ENCODE data around the gene PRX. TPM values are rescaled to one million over a fixed set of nuclear protein-coding genes. Genes with fewer than 3 reads are reported as not detected.

PRX gene
- total and polyA plus RNA-seq, 3 donors from 2014 or later, result 3.6 to 5.1 (median 4.9) TPM

GRCh38 chr19:40392123-40392522 lies 21.1 kb downstream of the PRX start:
- Histone ChIP-seq H3K27ac (no peak overlapping the region), H3K27me3 (no peaks in the 10 kb centered on the region), H3K9me3 (no peaks in the 10 kb centered on the region), H3K4me1 (peaks cover 10% of the 10 kb centered on the region), H3K36me3 (ENCODE audit: low read depth, missing control alignments) (no peaks in the 10 kb centered on the region), H3K4me3 (no peak overlapping the region)
- intact Hi-C loops (cut with DNase I; ENCODE audit: low total_unique reads), result no loop called here
- WGBS, 2 donors, result 70 to 78% methylated on average over 8 of the region's 8 CpGs
- no peak for DNase-seq
- TF ChIP-seq CTCF (IDR thresholded peaks at IDR 0.05), result no peak
- no peak for TF ChIP-seq POLR2A (IDR thresholded peaks at IDR 0.05)

- intact Hi-C loops (cut with DNase I; ENCODE audit: low total_unique reads), result no loop called here
- 89 to 90% methylated on average over 10 of the region's 10 CpGs for WGBS, 2 donors
Observed at GRCh38 chr19:40390084-40390742, 23.0 kb downstream of the PRX start, which contains the start of gene HIPK4. HIPK4 (minus strand) TSS chr19:40390181; CDS start chr19:40389902, 279 bp downstream.

GRCh38 chr19:40389404-40390083 lies 23.6 kb downstream of the PRX start:
- intact Hi-C loops (cut with DNase I; ENCODE audit: low total_unique reads), result no loop called here
- Histone ChIP-seq H3K9me3 (no peaks in the 10 kb centered on the region), H3K4me3 (no peak overlapping the region), H3K4me1 (peaks cover 10% of the 10 kb centered on the region), H3K27ac (no peak overlapping the region), H3K27me3 (no peaks in the 10 kb centered on the region), H3K36me3 (ENCODE audit: low read depth, missing control alignments) (no peaks in the 10 kb centered on the region)
- TF ChIP-seq POLR2A (IDR thresholded peaks at IDR 0.05), result no peak
- TF ChIP-seq CTCF (IDR thresholded peaks at IDR 0.05), result no peak
- WGBS, 2 donors, result 93 to 96% methylated on average over 25 to 33 of the region's 33 CpGs
- no peak for DNase-seq

More at GRCh38 chr19:40390084-40390742, 23.0 kb downstream of the PRX start, which contains the start of gene HIPK4:
- Histone ChIP-seq H3K4me1 (peaks cover 10% of the 10 kb centered on the region), H3K27ac (no peak within 1 kb of the TSS), H3K27me3 (no peaks in the 10 kb centered on the region), H3K4me3 (no peak within 1 kb of the TSS), H3K9me3 (no peaks in the 10 kb centered on the region), H3K36me3 (ENCODE audit: low read depth, missing control alignments) (no peaks in the 10 kb centered on the region)
- no peak for TF ChIP-seq POLR2A (IDR thresholded peaks at IDR 0.05)
- DNase-seq, result no peak

GRCh38 chr19:40388481-40388880 lies 24.7 kb downstream of the PRX start:
- peaks cover 6% of the 10 kb centered on the region for H3K4me1 ChIP-seq
- no peak overlapping the region for H3K4me3 ChIP-seq
- H3K36me3 ChIP-seq (ENCODE audit: low read depth, missing control alignments), result no peaks in the 10 kb centered on the region
- H3K9me3 ChIP-seq, result no peaks in the 10 kb centered on the region
- 82 to 83% methylated on average over 3 of the region's 3 CpGs for WGBS, 2 donors
- no peak overlapping the region for H3K27ac ChIP-seq
- TF ChIP-seq CTCF (IDR thresholded peaks at IDR 0.05), result no peak
- no peak for TF ChIP-seq POLR2A (IDR thresholded peaks at IDR 0.05)
- DNase-seq, result no peak
- no peaks in the 10 kb centered on the region for H3K27me3 ChIP-seq
- intact Hi-C loops (cut with DNase I; ENCODE audit: low total_unique reads), result no loop called here

GRCh38 chr19:40387155-40387554 lies 26.0 kb downstream of the PRX start:
- no peaks in the 10 kb centered on the region for H3K9me3 ChIP-seq
- H3K4me3 ChIP-seq, result no peak overlapping the region
- DNase-seq, result no peak
- H3K27ac ChIP-seq, result no peak overlapping the region
- TF ChIP-seq CTCF (IDR thresholded peaks at IDR 0.05) (no peak), POLR2A (IDR thresholded peaks at IDR 0.05) (no peak)
- intact Hi-C loops (cut with DNase I; ENCODE audit: low total_unique reads), result no loop called here
- 96 to 99% methylated on average over 10 of the region's 10 CpGs for WGBS, 2 donors
- no peaks in the 10 kb centered on the region for H3K27me3 ChIP-seq
- no peaks in the 10 kb centered on the region for H3K4me1 ChIP-seq
- no peaks in the 10 kb centered on the region for H3K36me3 ChIP-seq (ENCODE audit: low read depth, missing control alignments)
